Measurements from ENCODE around the gene PDCL3.

The PDCL3 gene

GRCh38 chr2:100623033-100623715 is 60.4 kb downstream of the PDCL3 start:
- Mint-ChIP-seq H3K4me1 (ENCODE audit: low read depth in 2 of 2) (peaks cover 7 to 9% of the 10 kb centered on the region in 2 donors), H3K36me3 (ENCODE audit: insufficient read depth) (peaks cover 3% of the 10 kb centered on the region), H3K4me3 (no peak overlapping the region), H3K27me3 (peaks cover 18 to 28% of the 10 kb centered on the region in 2 donors), H3K9me3 (no peaks in the 10 kb centered on the region), H3K27ac (no peak overlapping the region)
- no peak for ATAC-seq (replicated peaks)
- DNase-seq = no peak

- DNase-seq = no peak
- H3K27me3 Mint-ChIP-seq = peaks cover 17 to 24% of the 10 kb centered on the region in 2 donors
- H3K4me1 Mint-ChIP-seq (ENCODE audit: low read depth in 2 of 2) = peaks cover 9 to 10% of the 10 kb centered on the region in 2 donors
Measured at GRCh38 chr2:100623930-100624329, 61.1 kb downstream of the PDCL3 start.

GRCh38 chr2:100624536-100624935 is 61.7 kb downstream of the PDCL3 start:
- H3K4me3 Mint-ChIP-seq = no peak overlapping the region
- H3K27ac Mint-ChIP-seq = no peak overlapping the region
- H3K36me3 Mint-ChIP-seq (ENCODE audit: insufficient read depth) = peaks cover 3% of the 10 kb centered on the region
- ATAC-seq (replicated peaks) = no peak
- DNase-seq = no peak
- no peaks in the 10 kb centered on the region for H3K9me3 Mint-ChIP-seq
- H3K27me3 Mint-ChIP-seq = peaks cover 11 to 19% of the 10 kb centered on the region in 2 donors
- peaks cover 9 to 10% of the 10 kb centered on the region in 2 donors for H3K4me1 Mint-ChIP-seq (ENCODE audit: low read depth in 2 of 2)

More at GRCh38 chr2:100623930-100624329, 61.1 kb downstream of the PDCL3 start:
- Mint-ChIP-seq H3K4me3 (no peak overlapping the region), H3K36me3 (ENCODE audit: insufficient read depth) (peaks cover 3% of the 10 kb centered on the region), H3K9me3 (no peaks in the 10 kb centered on the region), H3K27ac (no peak overlapping the region)
- ATAC-seq (replicated peaks) = no peak

- H3K27me3 Mint-ChIP-seq = peaks cover 7 to 14% of the 10 kb centered on the region in 2 donors
- no peak overlapping the region for H3K4me3 Mint-ChIP-seq
- DNase-seq = no peak
- H3K27ac Mint-ChIP-seq = peak overlapping the region; percentile 26 to 76
- H3K9me3 Mint-ChIP-seq = no peaks in the 10 kb centered on the region
- ATAC-seq (replicated peaks) = no peak
- H3K36me3 Mint-ChIP-seq (ENCODE audit: insufficient read depth) = peaks cover 3% of the 10 kb centered on the region
- H3K4me1 Mint-ChIP-seq (ENCODE audit: low read depth in 2 of 2) = peaks cover 14 to 19% of the 10 kb centered on the region in 2 donors
Measured at GRCh38 chr2:100625717-100626116, 62.9 kb downstream of the PDCL3 start.
